KOPT-K1 (cell line): Measurements from ENCODE around the gene CCNO.

ENCODE experiments used
- H3K27ac ChIP-seq: fragments of 200-600 bp; sonication (generic); 2 replicates; pipeline ENCODE4 v1.5.1; 2016; ENCODE audit warnings: antibody characterized with exemption, mild to moderate bottlenecking, low read depth, low read length; ENCODE audit not compliant: poor library complexity, severe bottlenecking
- H3K36me3 ChIP-seq: fragments of 200-600 bp; sonication (generic); 2 replicates; pipeline ENCODE4 v1.5.1; 2017; ENCODE audit warnings: antibody characterized with exemption, mild to moderate bottlenecking, low read length, moderate library complexity; ENCODE audit not compliant: insufficient read depth
- H3K9me3 ChIP-seq: fragments of 200-600 bp; sonication (generic); 2 replicates; pipeline ENCODE4 v1.5.1; 2017; ENCODE audit warnings: antibody characterized with exemption, low read length, mild to moderate bottlenecking; ENCODE audit not compliant: insufficient read depth, poor library complexity, severe bottlenecking

Gene CCNO

GRCh38 chr5:55232985-55233928 lies at the start of gene CCNO:
Gene CCNO (minus strand): TSS chr5:55233608. CDS start chr5:55233523, 85 bp downstream.
- Histone ChIP-seq H3K27ac (no peak within 1 kb of the TSS), H3K36me3 (no peaks in the 10 kb centered on the region), H3K9me3 (no peaks in the 10 kb centered on the region)

- H3K27ac ChIP-seq: no peak overlapping the region
- H3K9me3 ChIP-seq: no peaks in the 10 kb centered on the region
- peaks cover 94% of the 10 kb centered on the region for H3K36me3 ChIP-seq
Observed at GRCh38 chr5:55278778-55279177, 45.4 kb upstream of the CCNO start.

GRCh38 chr5:55276771-55277170 lies 43.4 kb upstream of the CCNO start:
- no peaks in the 10 kb centered on the region for H3K9me3 ChIP-seq
- peaks cover 95% of the 10 kb centered on the region for H3K36me3 ChIP-seq
- no peak overlapping the region for H3K27ac ChIP-seq

GRCh38 chr5:55258339-55258738 lies 24.9 kb upstream of the CCNO start:
- Histone ChIP-seq H3K9me3 (no peaks in the 10 kb centered on the region), H3K36me3 (peaks cover 85% of the 10 kb centered on the region)

GRCh38 chr5:55254802-55255201 lies 21.4 kb upstream of the CCNO start:
- H3K9me3 ChIP-seq: no peaks in the 10 kb centered on the region
- H3K36me3 ChIP-seq: peaks cover 56% of the 10 kb centered on the region
- H3K27ac ChIP-seq: no peak overlapping the region

More at GRCh38 chr5:55258339-55258738, 24.9 kb upstream of the CCNO start:
- H3K27ac ChIP-seq: no peak overlapping the region

- Histone ChIP-seq H3K27ac (no peak overlapping the region), H3K9me3 (peaks cover 13% of the 10 kb centered on the region), H3K36me3 (peaks cover 8% of the 10 kb centered on the region)
Observed at GRCh38 chr5:55250064-55250463, 16.7 kb upstream of the CCNO start.

GRCh38 chr5:55241746-55242145 lies 8.3 kb upstream of the CCNO start:
- Histone ChIP-seq H3K27ac (no peak overlapping the region), H3K36me3 (no peaks in the 10 kb centered on the region), H3K9me3 (no peaks in the 10 kb centered on the region)

GRCh38 chr5:55236800-55237199 lies 3.4 kb upstream of the CCNO start:
- Histone ChIP-seq H3K36me3 (no peaks in the 10 kb centered on the region), H3K27ac (no peak overlapping the region), H3K9me3 (no peaks in the 10 kb centered on the region)

GRCh38 chr5:55234121-55234700 lies 803 bp upstream of the CCNO start:
- H3K27ac ChIP-seq: no peak overlapping the region
- H3K36me3 ChIP-seq: no peaks in the 10 kb centered on the region
- no peaks in the 10 kb centered on the region for H3K9me3 ChIP-seq

- H3K9me3 ChIP-seq: no peaks in the 10 kb centered on the region
- no peak overlapping the region for H3K27ac ChIP-seq
- H3K36me3 ChIP-seq: no peaks in the 10 kb centered on the region
Observed at GRCh38 chr5:55232271-55232984, 980 bp downstream of the CCNO start.

GRCh38 chr5:55231919-55232270 lies 1.5 kb downstream of the CCNO start:
- Histone ChIP-seq H3K36me3 (no peaks in the 10 kb centered on the region), H3K27ac (no peak overlapping the region), H3K9me3 (no peaks in the 10 kb centered on the region)

GRCh38 chr5:55231029-55231918 lies 2.1 kb downstream of the CCNO start:
- H3K27ac ChIP-seq: no peak overlapping the region
- no peaks in the 10 kb centered on the region for H3K36me3 ChIP-seq
- no peaks in the 10 kb centered on the region for H3K9me3 ChIP-seq

GRCh38 chr5:55230086-55230629 lies 3.2 kb downstream of the CCNO start:
- Histone ChIP-seq H3K27ac (no peak overlapping the region), H3K9me3 (no peaks in the 10 kb centered on the region), H3K36me3 (no peaks in the 10 kb centered on the region)

- Histone ChIP-seq H3K9me3 (peaks cover 9% of the 10 kb centered on the region), H3K27ac (no peak overlapping the region), H3K36me3 (no peaks in the 10 kb centered on the region)
Observed at GRCh38 chr5:55227664-55228430, 5.6 kb downstream of the CCNO start.
